ENCODE results near the gene SIRT1.
"Not testable (repeated sequence)": the region's sequence is repeated elsewhere in the genome, so short reads cannot be mapped to it uniquely, and the experiment has no call there.

Gene SIRT1

DNA sequence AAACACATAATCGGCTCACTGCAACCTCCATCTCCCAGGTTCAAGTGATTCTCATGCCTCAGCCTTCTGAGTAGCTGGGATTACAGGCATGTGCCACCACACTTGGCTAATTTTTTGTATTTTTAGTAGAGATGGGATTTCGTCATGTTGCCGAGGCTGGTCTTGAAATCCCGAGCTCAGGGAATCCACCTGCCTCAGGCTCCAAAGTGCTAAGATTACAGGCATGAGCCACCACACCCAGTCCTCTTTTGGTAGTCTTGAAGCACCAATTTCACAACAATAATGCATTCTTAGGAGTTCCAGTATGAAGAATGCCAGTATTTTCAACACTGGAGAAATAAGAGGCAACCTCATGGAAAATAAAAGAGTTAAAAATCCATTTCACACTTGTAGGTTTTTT lies 81.6 kb downstream of the SIRT1 start:
- DNase-seq = not testable (repeated sequence)
